ENCODE data around the gene MT1G.

MT1G gene

GRCh38 chr16:56684256-56684925 lies 16.5 kb upstream of the MT1G start:
- H3K27me3 ChIP-seq (ENCODE audit: insufficient read depth, poor library complexity, severe bottlenecking): no peaks in the 10 kb centered on the region
- H3K27ac ChIP-seq (replicated peaks): no peak overlapping the region
- TF ChIP-seq REST (IDR thresholded peaks at IDR 0.05; ENCODE audit: insufficient replicate concordance, low read depth): no peak
- no peak for TF ChIP-seq CTCF (IDR thresholded peaks at IDR 0.05; ENCODE audit: insufficient read depth, low read length)
- TF ChIP-seq SPI1 (IDR thresholded peaks at IDR 0.05; ENCODE audit: borderline replicate concordance, low read depth): no peak
- TF ChIP-seq GABPA (IDR thresholded peaks at IDR 0.05; ENCODE audit: low read depth): no peak
- no peak for TF ChIP-seq POLR2AphosphoS5 (IDR thresholded peaks at IDR 0.05; ENCODE audit: low read depth)
- no peak for DNase-seq (ENCODE audit: low read depth in 1 of 2, low spot score in 1 of 2)
- no peak overlapping the region for H3K4me3 ChIP-seq (replicated peaks; ENCODE audit: insufficient read depth, low read length)

- Histone ChIP-seq H3K27me3 (ENCODE audit: insufficient read depth, poor library complexity, severe bottlenecking) (no peaks in the 10 kb centered on the region), H3K4me3 (replicated peaks; ENCODE audit: insufficient read depth, low read length) (peak overlapping the region; percentile 55), H3K27ac (replicated peaks) (no peak overlapping the region)
- TF ChIP-seq POLR2AphosphoS5 (IDR thresholded peaks at IDR 0.05; ENCODE audit: low read depth) (no peak), SPI1 (IDR thresholded peaks at IDR 0.05; ENCODE audit: borderline replicate concordance, low read depth) (no peak), CTCF (IDR thresholded peaks at IDR 0.05; ENCODE audit: insufficient read depth, low read length) (no peak), REST (IDR thresholded peaks at IDR 0.05; ENCODE audit: insufficient replicate concordance, low read depth) (no peak), GABPA (IDR thresholded peaks at IDR 0.05; ENCODE audit: low read depth) (no peak)
- DNase-seq (ENCODE audit: low read depth in 1 of 2, low spot score in 1 of 2): no peak
Observed at GRCh38 chr16:56683424-56684172, 15.7 kb upstream of the MT1G start.

DNA sequence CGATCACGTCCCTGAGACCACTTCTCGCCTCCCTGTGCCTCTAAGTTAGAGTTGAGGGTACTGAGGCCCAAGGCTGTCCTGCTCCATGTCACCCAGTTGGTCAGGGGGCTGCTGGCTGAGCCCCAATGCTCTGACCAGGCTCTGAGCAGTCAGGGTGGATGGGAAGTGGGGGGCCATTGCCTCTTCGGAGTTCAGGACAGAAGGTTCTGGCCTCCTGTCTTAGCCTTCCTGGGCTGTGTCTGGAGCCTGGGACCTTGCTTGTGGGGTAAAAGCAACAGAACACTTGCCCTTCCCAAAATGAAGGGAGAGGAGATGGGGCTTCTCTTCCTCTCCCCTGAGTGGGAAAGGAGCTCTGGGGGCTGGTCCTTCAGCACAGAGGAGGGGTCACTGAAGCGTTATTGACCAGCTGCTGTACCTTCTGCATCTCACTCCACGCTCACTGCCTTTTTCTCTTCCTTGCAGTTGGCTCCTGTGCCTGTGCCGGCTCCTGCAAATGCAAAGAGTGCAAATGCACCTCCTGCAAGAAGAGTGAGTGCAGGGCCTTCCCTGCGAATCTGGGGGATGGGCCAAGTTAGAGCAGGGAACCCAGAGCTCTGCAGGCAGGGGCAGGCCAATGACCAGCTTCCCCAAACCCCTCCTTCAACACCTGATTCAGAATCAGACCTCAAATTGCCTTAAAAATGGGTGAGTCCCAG lies 15.0 kb upstream of the MT1G start:
- H3K27me3 ChIP-seq (ENCODE audit: insufficient read depth, poor library complexity, severe bottlenecking): no peaks in the 10 kb centered on the region
- H3K27ac ChIP-seq (replicated peaks): peak overlapping the region; percentile 52
- no peak for DNase-seq (ENCODE audit: low read depth in 1 of 2, low spot score in 1 of 2)
- peak overlapping the region; percentile 55 for H3K4me3 ChIP-seq (replicated peaks; ENCODE audit: insufficient read depth, low read length)
- TF ChIP-seq SPI1 (IDR thresholded peaks at IDR 0.05; ENCODE audit: borderline replicate concordance, low read depth): no peak
- TF ChIP-seq GABPA (IDR thresholded peaks at IDR 0.05; ENCODE audit: low read depth): no peak
- no peak for TF ChIP-seq REST (IDR thresholded peaks at IDR 0.05; ENCODE audit: insufficient replicate concordance, low read depth)
- no peak for TF ChIP-seq CTCF (IDR thresholded peaks at IDR 0.05; ENCODE audit: insufficient read depth, low read length)
- no peak for TF ChIP-seq POLR2AphosphoS5 (IDR thresholded peaks at IDR 0.05; ENCODE audit: low read depth)

All from HL-60 (cell line).